SK-N-SH (cell line): Measurements from ENCODE around the gene RASAL2.

Source experiments
- CTCF ChIP-seq: fragments of 200-600 bp; sonication (generic); IDR thresholded peaks from 2 replicates; pipeline ENCODE4 v1.6.1; 2017; ENCODE audit warnings: antibody characterized with exemption, mild to moderate bottlenecking, moderate library complexity
- FOXJ3 ChIP-seq: sonication (generic); formaldehyde crosslinking; IDR thresholded peaks from 2 replicates; pipeline ENCODE4 v1.5.1; 2020; ENCODE audit warnings: mild to moderate bottlenecking, missing genetic modification reagents
- FOXM1 ChIP-seq: IDR thresholded peaks from 2 replicates; pipeline ENCODE4 v1.4.0; 2012; ENCODE audit warnings: low read depth, mild to moderate bottlenecking
- NRF1 ChIP-seq: IDR thresholded peaks from 2 replicates; pipeline ENCODE4 v1.6.1; 2012; ENCODE audit warnings: low read depth, mild to moderate bottlenecking, low read length
- POLR2AphosphoS5 ChIP-seq: IDR thresholded peaks from 2 replicates; pipeline ENCODE4 v1.6.1; 2012; ENCODE audit warnings: low read depth, low read length
- RCOR1 ChIP-seq: fragments of 150-350 bp; IDR thresholded peaks from 2 replicates; pipeline ENCODE4 v1.6.1; 2017; ENCODE audit warnings: antibody characterized with exemption, low read length
- REST ChIP-seq: IDR thresholded peaks from 2 replicates; pipeline ENCODE4 v1.6.1; 2012; ENCODE audit warnings: mild to moderate bottlenecking, low read depth, low read length, moderate library complexity
- SMC3 ChIP-seq: IDR thresholded peaks from 2 replicates; pipeline ENCODE4 v1.6.1; 2012; ENCODE audit warnings: low read depth, low read length, improper control_type of control experiment
- TCF12 ChIP-seq: IDR thresholded peaks from 2 replicates; pipeline ENCODE4 v1.4.0; 2012
- USF2 ChIP-seq: fragments of 150-350 bp; IDR thresholded peaks from 2 replicates; pipeline ENCODE4 v1.6.1; 2017; ENCODE audit warnings: antibody characterized with exemption, low read length, low read depth, borderline replicate concordance
- ZBTB33 ChIP-seq: IDR thresholded peaks from 2 replicates; pipeline ENCODE4 v1.4.0; 2012; ENCODE audit warnings: low read depth, borderline replicate concordance

- TF ChIP-seq FOXJ3 = no peak
- TF ChIP-seq TCF12 = no peak
- TF ChIP-seq SMC3 = no peak
- no peak for TF ChIP-seq CTCF
- no peak for TF ChIP-seq RCOR1
- TF ChIP-seq FOXM1 = no peak
- TF ChIP-seq USF2 = no peak
- no peak for TF ChIP-seq REST
- no peak for TF ChIP-seq ZBTB33
- no peak for TF ChIP-seq NRF1
- no peak for TF ChIP-seq POLR2AphosphoS5
Measured at GRCh38 chr1:178064191-178064821, 29.6 kb upstream of the RASAL2 start.
